PC-9 (cell line): ENCODE measurements around the gene CAPN5.

Experiments
- EZH2 ChIP-seq: fragments of 200-600 bp; sonication (generic); IDR thresholded peaks from 2 replicates; pipeline ENCODE4 v1.8.0; 2017; ENCODE audit warnings: antibody characterized with exemption, low read depth
- TF ChIP-seq, protein P1 (sequence below): fragments of 200-600 bp; sonication (generic); conservative IDR thresholded peaks from 2 replicates; pipeline ENCODE4 v1.6.1; 2017; ENCODE audit warnings: mixed run types, antibody characterized with exemption, mild to moderate bottlenecking, moderate library complexity

DNA sequence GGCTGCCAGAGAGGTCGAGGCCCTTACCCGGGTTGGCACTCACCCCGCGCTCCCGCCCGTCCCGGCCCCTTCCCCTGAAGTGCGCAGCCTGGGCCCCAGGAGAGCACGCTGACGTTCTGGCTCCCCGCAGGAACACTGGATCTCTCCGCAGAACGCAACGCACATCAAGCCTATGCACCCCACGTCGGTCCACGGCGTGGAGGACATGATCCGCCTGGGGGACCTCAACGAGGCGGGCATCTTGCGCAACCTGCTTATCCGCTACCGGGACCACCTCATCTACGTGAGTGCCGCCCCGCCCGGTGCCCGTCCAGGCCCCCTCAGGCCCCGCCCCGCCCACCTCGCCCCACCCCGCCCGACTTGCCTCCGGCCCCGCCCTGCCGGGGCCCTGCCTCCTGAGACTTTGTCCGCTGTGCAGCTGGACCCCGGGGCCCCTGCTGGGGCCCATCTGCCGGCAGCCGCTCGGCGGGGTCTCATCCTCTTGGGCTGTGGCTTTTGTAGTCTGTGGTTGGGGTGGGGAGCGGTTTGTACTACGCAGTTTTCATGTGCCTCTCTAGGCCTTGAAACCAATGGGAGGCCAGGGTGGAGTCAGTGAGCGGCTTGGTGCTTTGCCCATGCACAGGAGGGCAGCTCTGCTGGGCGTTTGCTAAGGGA is 81.0 kb downstream of the CAPN5 start:
- TF ChIP-seq, protein P1, sequence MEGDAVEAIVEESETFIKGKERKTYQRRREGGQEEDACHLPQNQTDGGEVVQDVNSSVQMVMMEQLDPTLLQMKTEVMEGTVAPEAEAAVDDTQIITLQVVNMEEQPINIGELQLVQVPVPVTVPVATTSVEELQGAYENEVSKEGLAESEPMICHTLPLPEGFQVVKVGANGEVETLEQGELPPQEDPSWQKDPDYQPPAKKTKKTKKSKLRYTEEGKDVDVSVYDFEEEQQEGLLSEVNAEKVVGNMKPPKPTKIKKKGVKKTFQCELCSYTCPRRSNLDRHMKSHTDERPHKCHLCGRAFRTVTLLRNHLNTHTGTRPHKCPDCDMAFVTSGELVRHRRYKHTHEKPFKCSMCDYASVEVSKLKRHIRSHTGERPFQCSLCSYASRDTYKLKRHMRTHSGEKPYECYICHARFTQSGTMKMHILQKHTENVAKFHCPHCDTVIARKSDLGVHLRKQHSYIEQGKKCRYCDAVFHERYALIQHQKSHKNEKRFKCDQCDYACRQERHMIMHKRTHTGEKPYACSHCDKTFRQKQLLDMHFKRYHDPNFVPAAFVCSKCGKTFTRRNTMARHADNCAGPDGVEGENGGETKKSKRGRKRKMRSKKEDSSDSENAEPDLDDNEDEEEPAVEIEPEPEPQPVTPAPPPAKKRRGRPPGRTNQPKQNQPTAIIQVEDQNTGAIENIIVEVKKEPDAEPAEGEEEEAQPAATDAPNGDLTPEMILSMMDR, result no peak
- TF ChIP-seq EZH2, result no peak
